Measurements from ENCODE around the gene TRIO.

GRCh38 chr5:14212838-14213237 is 69.7 kb downstream of the TRIO start:
- TF ChIP-seq CTCF (conservative IDR thresholded peaks at IDR 0.05 in 1 of 2, IDR thresholded peaks at IDR 0.05 in 1 of 2; ENCODE audit: low read depth in 1 of 2, low read length in 2 of 2) (no peak), EZH2 (IDR thresholded peaks at IDR 0.05; ENCODE audit: low read length, missing control alignments) (no peak)
